Adrenal gland (tissue), 5 donors: ENCODE data around the gene RASSF9.

Experiments used
- POLR2A ChIP-seq, 2 donors: fragments of 450-650 bp; IDR thresholded peaks; one replicate each; pipeline ENCODE4 v1.6.1; 2017; ENCODE audit warnings: antibody characterized with exemption in 2 of 2, mild to moderate bottlenecking in 2 of 2, moderate library complexity in 1 of 2
- TF ChIP-seq, protein P1 (sequence below), 6 experiments: fragments of 450-650 bp in 4 of 6; fragments of 200-600 bp in 2 of 6; sonication (generic) in 1 of 6; IDR thresholded peaks; 1 replicate in 5 of 6; 2 replicates in 1 of 6; pipeline versions ENCODE4 v1.5.1 to v1.8.0; 2016 to 2021; ENCODE audit warnings: antibody characterized with exemption in 6 of 6, mild to moderate bottlenecking in 2 of 6, moderate library complexity in 1 of 6
- donor health status: DM: no; HTN: no; CAD: no.

DNA sequence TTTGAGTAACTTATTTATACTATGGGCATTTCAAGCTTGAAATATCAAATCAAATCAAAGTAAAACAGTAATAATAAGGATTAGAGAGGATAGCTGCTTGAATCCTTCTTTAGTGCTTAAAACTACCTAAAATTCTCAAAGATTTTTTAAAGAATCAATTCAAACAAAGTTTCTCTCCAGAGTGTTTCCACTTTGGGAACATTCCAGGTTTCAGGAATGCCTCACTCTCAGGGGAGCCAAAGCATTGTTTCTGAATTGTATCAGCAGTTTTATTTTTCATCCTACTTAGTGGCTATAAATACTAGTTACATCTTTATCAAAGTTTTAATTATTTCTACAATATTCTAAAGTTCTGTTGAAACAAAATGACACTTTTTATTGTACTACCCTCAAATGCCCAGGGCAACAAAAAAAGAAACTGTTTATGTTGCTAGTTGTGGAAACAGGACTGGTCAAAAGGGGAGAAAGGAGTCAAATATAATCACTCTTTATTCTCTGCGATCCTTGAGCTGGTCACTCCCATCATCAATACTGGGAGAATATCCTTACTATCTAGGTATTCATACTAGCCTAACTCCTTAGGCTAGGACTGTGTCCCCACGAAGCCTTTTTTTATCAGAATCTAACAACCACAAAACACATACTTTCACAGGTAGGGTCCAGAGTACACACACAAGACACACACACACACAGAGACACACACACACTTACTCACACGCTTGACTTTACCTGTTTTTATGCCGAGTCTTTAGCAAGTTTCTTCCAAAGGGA, 598 bp downstream of the RASSF9 start:
- TF ChIP-seq, protein P1, sequence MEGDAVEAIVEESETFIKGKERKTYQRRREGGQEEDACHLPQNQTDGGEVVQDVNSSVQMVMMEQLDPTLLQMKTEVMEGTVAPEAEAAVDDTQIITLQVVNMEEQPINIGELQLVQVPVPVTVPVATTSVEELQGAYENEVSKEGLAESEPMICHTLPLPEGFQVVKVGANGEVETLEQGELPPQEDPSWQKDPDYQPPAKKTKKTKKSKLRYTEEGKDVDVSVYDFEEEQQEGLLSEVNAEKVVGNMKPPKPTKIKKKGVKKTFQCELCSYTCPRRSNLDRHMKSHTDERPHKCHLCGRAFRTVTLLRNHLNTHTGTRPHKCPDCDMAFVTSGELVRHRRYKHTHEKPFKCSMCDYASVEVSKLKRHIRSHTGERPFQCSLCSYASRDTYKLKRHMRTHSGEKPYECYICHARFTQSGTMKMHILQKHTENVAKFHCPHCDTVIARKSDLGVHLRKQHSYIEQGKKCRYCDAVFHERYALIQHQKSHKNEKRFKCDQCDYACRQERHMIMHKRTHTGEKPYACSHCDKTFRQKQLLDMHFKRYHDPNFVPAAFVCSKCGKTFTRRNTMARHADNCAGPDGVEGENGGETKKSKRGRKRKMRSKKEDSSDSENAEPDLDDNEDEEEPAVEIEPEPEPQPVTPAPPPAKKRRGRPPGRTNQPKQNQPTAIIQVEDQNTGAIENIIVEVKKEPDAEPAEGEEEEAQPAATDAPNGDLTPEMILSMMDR (IDR thresholded peaks at IDR 0.05) = no peak
- TF ChIP-seq POLR2A (IDR thresholded peaks at IDR 0.05) = no peak
